OCI-LY7 (cell line): ENCODE results near the gene CRYBG3. TPM values are rescaled to one million over a fixed set of nuclear protein-coding genes. Genes with fewer than 3 reads are reported as not detected.

Experiments used
- BruUV-seq: library from RNA; stranded (reverse); fragments of 400-500 nt; replicated peaks from 2 replicates; lab custom pipeline; 2021; lab: Mats Ljungman, UMichigan
- CTCF ChIA-PET: fragments of 300-600 bp; sonication (Branson Sonifier 250); formaldehyde crosslinking; loops from one replicate; lab custom pipeline; 2022; ENCODE audit warnings: antibody characterized with exemption; ENCODE audit not compliant: unreplicated experiment; lab: Charles Lee
- POLR2A ChIA-PET: fragments of 300-600 bp; sonication (Branson Sonifier 250); formaldehyde crosslinking; loops from one replicate; lab custom pipeline; 2022; ENCODE audit warnings: antibody characterized with exemption; lab: Charles Lee
- DNase-seq: peaks from one replicate; pipeline ENCODE4 v3.0.0-alpha.2; 2015; ENCODE audit warnings: low spot score
- H2AFZ ChIP-seq: fragments of 200-600 bp; sonication (generic), shearing (Covaris generic); 2 replicates; pipeline ENCODE4 v1.6.1; 2014; ENCODE audit warnings: mild to moderate bottlenecking, antibody characterized with exemption, low read length, moderate library complexity
- H3K27ac ChIP-seq: fragments of 200-600 bp; sonication (generic); 2 replicates; pipeline ENCODE4 v1.5.1; 2014; ENCODE audit warnings: mixed run types, low read depth, mild to moderate bottlenecking, moderate library complexity, low read length, inconsistent platforms; ENCODE audit not compliant: poor library complexity, severe bottlenecking
- H3K36me3 ChIP-seq: fragments of 200-600 bp; sonication (generic); 2 replicates; pipeline ENCODE4 v1.6.1; 2014; ENCODE audit warnings: mild to moderate bottlenecking, antibody characterized with exemption, low read length, moderate library complexity, mixed read lengths; ENCODE audit not compliant: insufficient read depth
- H3K4me1 ChIP-seq: fragments of 200-600 bp; sonication (generic); 2 replicates; pipeline ENCODE4 v1.5.1; 2014; ENCODE audit warnings: mild to moderate bottlenecking, low read length; ENCODE audit not compliant: insufficient read depth, poor library complexity, severe bottlenecking
- H3K4me2 ChIP-seq: fragments of 200-600 bp; sonication (generic); 2 replicates; pipeline ENCODE4 v1.6.1; 2014; ENCODE audit warnings: mild to moderate bottlenecking, low read length
- H3K4me3 ChIP-seq: fragments of 200-600 bp; sonication (generic); 2 replicates; pipeline ENCODE4 v1.5.1; 2014; ENCODE audit warnings: mild to moderate bottlenecking, low read depth, low read length; ENCODE audit not compliant: poor library complexity, severe bottlenecking
- H3K79me2 ChIP-seq: fragments of 200-600 bp; sonication (generic); 2 replicates; pipeline ENCODE4 v1.6.1; 2016; ENCODE audit warnings: low read depth, mild to moderate bottlenecking, low read length, moderate library complexity, mixed read lengths; ENCODE audit not compliant: insufficient read depth
- H3K9me2 ChIP-seq: fragments of 200-600 bp; sonication (generic); 2 replicates; pipeline ENCODE4 v1.6.1; 2016; ENCODE audit warnings: mild to moderate bottlenecking, low read length, mixed read lengths; ENCODE audit not compliant: insufficient read depth
- H3K9me3 ChIP-seq: fragments of 200-600 bp; sonication (generic); 2 replicates; pipeline ENCODE4 v1.6.1; 2014; ENCODE audit warnings: mild to moderate bottlenecking, mixed run types, low read length, mixed read lengths
- H4K20me1 ChIP-seq: fragments of 200-600 bp; sonication (generic); 2 replicates; pipeline ENCODE4 v1.6.1; 2014; ENCODE audit warnings: mild to moderate bottlenecking, antibody characterized with exemption, low read length, moderate library complexity, mixed read lengths; ENCODE audit not compliant: insufficient read depth
- EZH2phosphoT487 ChIP-seq: fragments of 200-600 bp; sonication (generic); IDR thresholded peaks from 2 replicates; pipeline ENCODE4 v1.6.1; 2018; ENCODE audit warnings: low read depth, borderline replicate concordance, mild to moderate bottlenecking, mixed run types, antibody characterized with exemption, low read length, moderate library complexity, mixed read lengths
- intact Hi-C: fragments of 100-400 bp; cut with micrococcal nuclease; formaldehyde crosslinking; loops from one replicate; pipeline ENCODE4 v1.10.0; 2022; ENCODE audit not compliant: unreplicated experiment
- total RNA-seq, 2 experiments: library from RNA; depleted of rRNA in 1 of 2; stranded (reverse); fragments of >200 nt in 1 of 2; shearing (Covaris generic) in 1 of 2; gene quantifications; 2 replicates each; pipeline ENCODE4 v1.2.3, GENCODE V29; 2014 to 2022
- TF ChIP-seq, protein P1 (sequence below): fragments of 200-600 bp; sonication (generic); conservative IDR thresholded peaks from 2 replicates; pipeline ENCODE4 v1.5.1; 2014; ENCODE audit warnings: mild to moderate bottlenecking, antibody characterized with exemption, low read length, moderate library complexity, mixed read lengths

CRYBG3 gene
- total RNA-seq, 2 experiments from 2014 or later = 0.22 to 0.46 TPM

DNA sequence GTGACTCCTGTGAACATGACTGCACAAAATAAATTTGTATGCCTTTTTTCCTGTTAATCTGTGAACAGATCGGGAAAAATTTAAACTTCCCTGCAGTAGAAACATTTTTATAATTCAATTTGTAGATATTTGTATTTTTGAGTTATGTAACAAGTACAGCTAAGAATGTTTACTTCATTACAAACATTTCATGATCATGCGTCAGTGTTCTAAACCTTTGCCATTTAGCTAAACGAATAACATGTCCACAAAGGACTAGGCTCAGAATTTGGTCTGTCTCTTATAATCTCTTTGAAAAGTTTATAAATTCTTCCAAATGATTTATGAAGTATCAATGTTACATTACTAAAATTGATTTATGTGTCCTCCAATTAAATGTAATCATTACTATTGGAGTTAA, 17.3 kb upstream of the CRYBG3 start:
- no TSS peak for BruUV-seq
- Histone ChIP-seq H3K4me2 (no peak overlapping the region), H3K27ac (no peak overlapping the region), H3K4me3 (no peak overlapping the region), H4K20me1 (no peaks in the 10 kb centered on the region), H3K4me1 (no peaks in the 10 kb centered on the region), H3K9me2 (no peaks in the 10 kb centered on the region), H3K9me3 (no peaks in the 10 kb centered on the region), H3K36me3 (no peaks in the 10 kb centered on the region), H3K79me2 (no peaks in the 10 kb centered on the region), H2AFZ (no peak overlapping the region)
- no peak for DNase-seq
- TF ChIP-seq, protein P1, sequence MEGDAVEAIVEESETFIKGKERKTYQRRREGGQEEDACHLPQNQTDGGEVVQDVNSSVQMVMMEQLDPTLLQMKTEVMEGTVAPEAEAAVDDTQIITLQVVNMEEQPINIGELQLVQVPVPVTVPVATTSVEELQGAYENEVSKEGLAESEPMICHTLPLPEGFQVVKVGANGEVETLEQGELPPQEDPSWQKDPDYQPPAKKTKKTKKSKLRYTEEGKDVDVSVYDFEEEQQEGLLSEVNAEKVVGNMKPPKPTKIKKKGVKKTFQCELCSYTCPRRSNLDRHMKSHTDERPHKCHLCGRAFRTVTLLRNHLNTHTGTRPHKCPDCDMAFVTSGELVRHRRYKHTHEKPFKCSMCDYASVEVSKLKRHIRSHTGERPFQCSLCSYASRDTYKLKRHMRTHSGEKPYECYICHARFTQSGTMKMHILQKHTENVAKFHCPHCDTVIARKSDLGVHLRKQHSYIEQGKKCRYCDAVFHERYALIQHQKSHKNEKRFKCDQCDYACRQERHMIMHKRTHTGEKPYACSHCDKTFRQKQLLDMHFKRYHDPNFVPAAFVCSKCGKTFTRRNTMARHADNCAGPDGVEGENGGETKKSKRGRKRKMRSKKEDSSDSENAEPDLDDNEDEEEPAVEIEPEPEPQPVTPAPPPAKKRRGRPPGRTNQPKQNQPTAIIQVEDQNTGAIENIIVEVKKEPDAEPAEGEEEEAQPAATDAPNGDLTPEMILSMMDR = no peak
- no peak for TF ChIP-seq EZH2phosphoT487
- POLR2A ChIA-PET = no interaction called here
- intact Hi-C loops = no loop called here
- CTCF ChIA-PET = no interaction called here

DNA sequence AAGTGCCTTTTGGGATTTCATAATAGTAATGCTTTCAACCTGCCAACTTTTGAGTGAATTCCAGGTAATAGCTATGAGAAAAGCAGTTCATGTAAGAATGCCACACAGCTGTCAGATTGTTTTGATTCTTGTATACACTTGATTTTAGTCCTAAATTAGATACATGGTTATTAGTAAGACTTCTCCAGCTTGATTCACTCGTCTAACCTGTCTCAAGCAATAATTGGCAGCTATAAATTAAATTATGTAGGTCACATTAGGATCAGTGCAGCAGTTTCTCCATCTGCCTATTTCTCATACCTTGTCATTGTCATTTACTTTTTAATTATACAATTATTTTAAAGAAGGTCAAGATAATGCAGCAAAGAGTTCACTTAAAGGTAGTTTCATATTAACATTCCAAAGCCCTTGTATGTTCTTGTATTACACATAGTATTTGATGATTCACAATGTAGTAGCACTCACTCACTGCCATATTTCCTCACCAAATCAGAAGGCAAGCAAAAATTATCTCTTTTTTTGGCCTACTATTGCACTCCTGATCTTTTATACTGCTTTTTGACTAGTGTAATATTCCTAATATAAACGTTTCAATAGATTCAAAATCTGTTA, 10.9 kb upstream of the CRYBG3 start:
- H3K27ac ChIP-seq = no peak overlapping the region
- H3K9me3 ChIP-seq = no peaks in the 10 kb centered on the region
- H4K20me1 ChIP-seq = no peaks in the 10 kb centered on the region
- no peak overlapping the region for H3K4me3 ChIP-seq
- H2AFZ ChIP-seq = no peak overlapping the region
- no peaks in the 10 kb centered on the region for H3K4me1 ChIP-seq
- H3K79me2 ChIP-seq = no peaks in the 10 kb centered on the region
- no TSS peak for BruUV-seq
- no peak for TF ChIP-seq EZH2phosphoT487
- TF ChIP-seq, protein P1 = no peak
- no peaks in the 10 kb centered on the region for H3K36me3 ChIP-seq
- no peak overlapping the region for H3K4me2 ChIP-seq
- CTCF ChIA-PET = no interaction called here
- intact Hi-C loops = no loop called here
- H3K9me2 ChIP-seq = no peaks in the 10 kb centered on the region
- POLR2A ChIA-PET = interaction anchor here (0.7 kb wide), 1 partner anchor 49 kb away, joined by 3 read pairs; no protein-coding TSS in a partner anchor
- no peak for DNase-seq

DNA sequence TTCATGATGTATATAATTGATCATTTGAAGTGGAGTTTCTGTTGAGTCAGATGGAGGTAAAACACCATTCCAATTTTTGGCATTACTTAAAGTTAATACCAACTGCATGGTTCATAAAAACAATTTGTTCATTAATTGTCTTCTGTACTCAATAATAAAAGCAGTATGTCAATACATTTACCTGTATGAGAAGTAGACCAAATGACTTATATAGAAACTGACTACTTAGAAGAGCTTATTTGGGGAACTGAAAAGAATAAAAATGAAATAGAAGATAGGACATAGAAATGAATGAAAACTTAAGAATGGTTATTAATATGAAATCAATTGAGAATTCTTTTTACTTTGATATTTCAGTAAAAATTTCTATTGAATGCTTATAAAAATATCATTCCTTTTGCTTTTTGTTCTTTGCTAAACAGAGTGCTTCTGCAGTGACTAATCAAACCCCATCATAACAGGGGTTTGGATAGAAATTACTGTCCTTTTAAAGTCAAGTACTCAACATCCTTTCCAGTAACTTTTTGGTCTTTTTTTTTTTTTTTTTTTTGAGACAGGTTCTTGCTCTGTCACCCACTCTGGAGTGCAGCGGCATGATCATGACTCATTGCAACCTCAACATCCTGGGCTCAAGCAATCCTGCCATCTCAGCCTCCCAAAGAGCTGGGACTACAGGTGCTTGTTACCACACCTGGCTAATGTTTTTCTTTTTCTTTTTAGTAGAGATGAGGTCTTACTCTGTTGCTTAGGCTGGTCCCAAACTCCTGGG, 6.5 kb upstream of the CRYBG3 start:
- H3K4me2 ChIP-seq = no peak overlapping the region
- ChIA-PET POLR2A (interaction anchor here (0.7 kb wide), 1 partner anchor 433 kb away, joined by 3 read pairs; no protein-coding TSS in a partner anchor), CTCF (no interaction called here)
- intact Hi-C loops = no loop called here
- no peak overlapping the region for H3K4me3 ChIP-seq
- TF ChIP-seq, protein P1 = no peak
- TF ChIP-seq EZH2phosphoT487 = no peak
- no peak overlapping the region for H2AFZ ChIP-seq
- H3K36me3 ChIP-seq = no peaks in the 10 kb centered on the region
- H3K9me2 ChIP-seq = no peaks in the 10 kb centered on the region
- no peak overlapping the region for H3K27ac ChIP-seq
- no peaks in the 10 kb centered on the region for H3K79me2 ChIP-seq
- no peaks in the 10 kb centered on the region for H3K9me3 ChIP-seq
- no peaks in the 10 kb centered on the region for H4K20me1 ChIP-seq
- no peak for DNase-seq
- H3K4me1 ChIP-seq = no peaks in the 10 kb centered on the region
- no TSS peak for BruUV-seq
